ENCODE results near the gene USP17L10. TPM values are rescaled to one million over a fixed set of nuclear protein-coding genes. Genes with fewer than 3 reads are reported as not detected.
"Not testable (repeated sequence)": the region's sequence is repeated elsewhere in the genome, so short reads cannot be mapped to it uniquely, and the experiment has no call there.

USP17L10 gene, protein sequence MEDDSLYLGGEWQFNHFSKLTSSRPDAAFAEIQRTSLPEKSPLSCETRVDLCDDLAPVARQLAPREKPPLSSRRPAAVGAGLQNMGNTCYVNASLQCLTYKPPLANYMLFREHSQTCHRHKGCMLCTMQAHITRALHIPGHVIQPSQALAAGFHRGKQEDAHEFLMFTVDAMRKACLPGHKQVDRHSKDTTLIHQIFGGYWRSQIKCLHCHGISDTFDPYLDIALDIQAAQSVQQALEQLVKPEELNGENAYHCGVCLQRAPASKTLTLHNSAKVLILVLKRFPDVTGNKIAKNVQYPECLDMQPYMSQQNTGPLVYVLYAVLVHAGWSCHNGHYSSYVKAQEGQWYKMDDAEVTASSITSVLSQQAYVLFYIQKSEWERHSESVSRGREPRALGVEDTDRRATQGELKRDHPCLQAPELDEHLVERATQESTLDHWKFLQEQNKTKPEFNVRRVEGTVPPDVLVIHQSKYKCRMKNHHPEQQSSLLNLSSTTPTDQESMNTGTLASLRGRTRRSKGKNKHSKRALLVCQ
- polyA plus RNA-seq (2011; rRNA removed) = not detected in 2 replicates
- not detected in 2 replicates for polyA plus RNA-seq (2012; cell fraction: cytosol; rRNA removed)
- polyA plus RNA-seq (2012; cell fraction: nucleus; rRNA removed) = not detected in 2 replicates
- not detected in 3 replicates for polyA plus RNA-seq (2017; fragmentation: RNase III; extraction: RNeasy Plus Mini Kit Qiagen cat#74134 plus additional on column Dnase treatment)
- not detected in 2 replicates for polyA minus RNA-seq (2011; rRNA and poly(A)+ RNA removed)

DNA sequence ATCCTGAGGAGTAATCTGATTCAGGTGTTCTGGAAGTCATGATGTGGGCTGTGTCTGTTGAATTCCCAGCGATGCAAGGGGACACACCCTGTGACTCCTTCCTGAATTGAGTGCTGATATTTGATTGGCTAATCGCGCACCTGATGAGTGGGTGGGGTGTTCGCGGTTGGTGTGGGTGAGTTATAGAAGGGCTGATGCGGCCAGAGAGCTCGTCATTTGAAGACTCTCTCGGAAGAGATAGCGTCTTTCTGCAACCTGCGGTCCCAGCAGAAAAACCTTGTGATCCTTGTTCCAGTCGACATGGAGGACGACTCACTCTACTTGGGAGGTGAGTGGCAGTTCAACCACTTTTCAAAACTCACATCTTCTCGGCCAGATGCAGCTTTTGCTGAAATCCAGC, at the start of gene USP17L10:
TSS of gene USP17L10 (plus strand) at position 301 of the 400 bp plus-strand sequence. CDS start at position 301, 0 bp downstream.
- 35% methylated on average over 5 of the region's 13 CpGs for whole genome bisulfite sequencing (ENCODE audit: missing lambda C conversion rate)
- ATAC-seq; H3K27ac ChIP-seq; H3K4me3 ChIP-seq; FAIRE-seq; H3K4me1 ChIP-seq; CTCF ChIA-PET; POLR2A ChIA-PET; DNase-seq (ENCODE audit: low read depth in 1 of 2, low spot score in 1 of 2); H3K9me3 ChIP-seq; H3K4me2 ChIP-seq: not testable (repeated sequence)

DNA sequence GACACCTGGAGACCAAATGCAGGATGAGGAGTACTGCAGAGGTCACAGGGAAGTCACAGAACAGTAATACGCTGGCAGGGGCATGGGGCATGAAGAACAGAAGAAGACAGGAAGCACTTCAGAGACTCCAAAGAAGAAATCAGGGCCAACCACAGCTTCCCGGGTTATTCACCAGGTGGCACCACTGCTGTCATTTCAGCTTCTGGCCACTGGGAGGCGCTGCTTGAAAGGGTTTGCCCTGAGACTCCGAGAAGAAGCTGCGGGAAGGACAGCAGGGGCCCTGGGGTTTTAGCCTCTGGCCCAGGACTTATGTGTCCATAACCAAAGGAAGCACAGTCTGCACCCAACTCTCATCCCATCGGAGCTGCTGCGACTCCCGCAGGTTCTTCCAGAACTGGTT, 44.5 kb upstream of the USP17L10 start:
- CTCF ChIA-PET; H3K4me1 ChIP-seq; DNase-seq (ENCODE audit: low read depth in 1 of 2, low spot score in 1 of 2); FAIRE-seq; POLR2A ChIA-PET; H3K4me3 ChIP-seq; H3K4me2 ChIP-seq; H3K9me3 ChIP-seq; ATAC-seq; H3K27ac ChIP-seq: not testable (repeated sequence)
- no CpG with 5 or more reads among the region's 8 CpGs for WGBS (ENCODE audit: missing lambda C conversion rate)

DNA sequence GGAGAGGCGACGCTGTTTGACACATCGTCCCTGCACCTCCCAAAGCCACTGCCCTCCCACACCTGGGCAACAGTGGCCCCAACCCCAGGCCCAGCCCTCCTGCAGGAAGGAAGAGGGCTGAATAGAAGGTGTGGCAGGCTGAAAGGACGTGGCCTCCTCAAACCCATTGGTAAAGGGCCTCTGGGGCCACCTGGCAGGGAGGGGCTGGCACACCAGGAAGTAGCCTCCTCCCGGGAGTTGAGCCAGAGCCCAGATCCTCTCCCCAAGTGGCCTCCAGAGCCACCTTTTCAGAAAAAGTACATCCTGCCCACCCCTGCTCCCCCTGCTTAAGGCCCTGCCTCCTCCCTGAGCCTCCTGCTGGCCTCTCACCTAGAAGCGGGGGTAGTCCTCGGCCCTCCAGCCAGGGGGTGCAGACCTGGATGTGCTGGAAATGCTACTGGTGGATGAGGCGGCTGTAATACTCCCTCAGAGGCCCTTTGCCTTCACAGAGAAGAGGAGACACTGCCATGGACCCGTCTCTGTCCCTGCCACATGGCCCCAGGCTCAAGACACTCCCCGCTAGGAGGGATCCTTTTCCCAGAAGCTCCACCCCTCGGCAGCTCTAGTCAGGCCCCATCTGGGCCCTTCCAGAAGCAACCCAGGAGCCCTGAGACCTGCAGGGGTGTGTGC, 40.5 kb upstream of the USP17L10 start, which contains the start of gene FAM90A26:
TSS of gene FAM90A26 (plus strand) at position 619 of the 669 bp plus-strand sequence. CDS start 2,764 bp downstream, outside the sequence.
- DNase-seq (ENCODE audit: low read depth in 1 of 2, low spot score in 1 of 2); FAIRE-seq; ATAC-seq; CTCF ChIA-PET; H3K9me3 ChIP-seq; H3K4me3 ChIP-seq; H3K4me1 ChIP-seq; H3K4me2 ChIP-seq; H3K27ac ChIP-seq; POLR2A ChIA-PET: not testable (repeated sequence)
- no CpG with 5 or more reads among the region's 11 CpGs for WGBS (ENCODE audit: missing lambda C conversion rate)

DNA sequence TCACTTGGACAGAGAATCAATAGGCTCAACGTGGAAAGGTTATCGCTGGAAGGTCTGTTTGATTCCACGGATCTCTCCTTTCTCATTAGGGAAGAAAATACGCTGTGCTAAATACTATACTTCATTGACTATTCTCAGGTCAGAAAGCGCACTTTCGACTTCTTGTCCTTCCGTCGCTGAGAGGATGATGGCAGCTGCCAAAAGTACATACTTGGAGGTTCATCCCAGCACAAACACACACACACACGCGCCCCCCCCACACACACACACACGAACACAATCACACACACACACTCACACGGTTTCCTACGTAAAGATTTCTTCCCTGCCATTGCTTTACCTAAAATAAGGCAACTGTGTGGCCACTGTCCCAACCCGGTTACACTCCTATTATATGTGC, 4.2 kb downstream of the USP17L10 start:
- ATAC-seq; CTCF ChIA-PET; H3K4me2 ChIP-seq; H3K9me3 ChIP-seq; H3K27ac ChIP-seq; H3K4me3 ChIP-seq; H3K4me1 ChIP-seq; DNase-seq (ENCODE audit: low read depth in 1 of 2, low spot score in 1 of 2); POLR2A ChIA-PET; FAIRE-seq: not testable (repeated sequence)
- 45% methylated on average over 11 of the region's 14 CpGs for WGBS (ENCODE audit: missing lambda C conversion rate)

DNA sequence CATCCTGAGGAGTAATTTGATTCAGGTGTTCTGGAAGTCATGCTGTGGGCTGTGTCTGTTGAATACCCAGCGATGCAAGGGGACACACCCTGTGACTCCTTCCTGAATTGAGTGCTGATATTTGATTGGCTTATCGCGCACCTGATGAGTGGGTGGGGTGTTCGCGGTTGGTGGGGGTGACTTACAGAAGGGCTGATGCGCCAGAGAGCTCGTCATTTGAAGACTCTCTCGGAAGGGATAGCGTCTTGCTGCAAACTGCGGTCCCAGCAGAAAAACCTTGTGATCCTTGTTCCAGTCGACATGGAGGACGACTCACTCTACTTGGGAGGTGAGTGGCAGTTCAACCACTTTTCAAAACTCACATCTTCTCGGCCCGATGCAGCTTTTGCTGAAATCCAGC, 4.6 kb downstream of the USP17L10 start, which contains the start of gene USP17L11:
TSS of gene USP17L11 (plus strand) at position 301 of the 400 bp plus-strand sequence. CDS start at position 301, 0 bp downstream.
- CTCF ChIA-PET, ATAC-seq: not testable (repeated sequence)

DNA sequence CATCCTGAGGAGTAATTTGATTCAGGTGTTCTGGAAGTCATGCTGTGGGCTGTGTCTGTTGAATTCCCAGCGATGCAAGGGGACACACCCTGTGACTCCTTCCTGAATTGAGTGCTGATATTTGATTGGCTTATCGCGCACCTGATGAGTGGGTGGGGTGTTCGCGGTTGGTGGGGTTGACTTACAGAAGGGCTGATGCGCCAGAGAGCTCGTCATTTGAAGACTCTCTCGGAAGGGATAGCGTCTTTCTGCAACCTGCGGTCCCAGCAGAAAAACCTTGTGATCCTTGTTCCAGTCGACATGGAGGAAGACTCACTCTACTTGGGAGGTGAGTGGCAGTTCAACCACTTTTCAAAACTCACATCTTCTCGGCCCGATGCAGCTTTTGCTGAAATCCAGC, 9.4 kb downstream of the USP17L10 start, which contains the start of gene USP17L12:
TSS of gene USP17L12 (plus strand) at position 301 of the 400 bp plus-strand sequence. CDS start at position 301, 0 bp downstream.
- H3K27ac ChIP-seq; H3K9me3 ChIP-seq; CTCF ChIA-PET; H3K4me3 ChIP-seq; FAIRE-seq; DNase-seq (ENCODE audit: low read depth in 1 of 2, low spot score in 1 of 2); ATAC-seq; H3K4me2 ChIP-seq; H3K4me1 ChIP-seq; POLR2A ChIA-PET: not testable (repeated sequence)
- WGBS (ENCODE audit: missing lambda C conversion rate) = no CpG with 5 or more reads among the region's 13 CpGs

More for the DNA sequence above, 4.6 kb downstream of the USP17L10 start, which contains the start of gene USP17L11:
- DNase-seq (ENCODE audit: low read depth in 1 of 2, low spot score in 1 of 2); H3K9me3 ChIP-seq; POLR2A ChIA-PET; H3K4me1 ChIP-seq; H3K27ac ChIP-seq; H3K4me3 ChIP-seq; FAIRE-seq; H3K4me2 ChIP-seq: not testable (repeated sequence)
- WGBS (ENCODE audit: missing lambda C conversion rate) = no CpG with 5 or more reads among the region's 14 CpGs

DNA sequence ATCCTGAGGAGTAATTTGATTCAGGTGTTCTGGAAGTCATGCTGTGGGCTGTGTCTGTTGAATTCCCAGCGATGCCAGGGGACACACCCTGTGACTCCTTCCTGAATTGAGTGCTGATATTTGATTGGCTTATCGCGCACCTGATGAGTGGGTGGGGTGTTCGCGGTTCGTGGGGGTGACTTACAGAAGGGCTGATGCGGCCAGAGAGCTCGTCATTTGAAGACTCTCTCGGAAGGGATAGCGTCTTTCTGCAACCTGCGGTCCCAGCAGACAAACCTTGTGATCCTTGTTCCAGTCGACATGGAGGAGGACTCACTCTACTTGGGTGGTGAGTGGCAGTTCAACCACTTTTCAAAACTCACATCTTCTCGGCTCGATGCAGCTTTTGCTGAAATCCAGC, 14.1 kb downstream of the USP17L10 start, which contains the start of gene USP17L13:
TSS of gene USP17L13 (plus strand) at position 301 of the 400 bp plus-strand sequence. CDS start at position 301, 0 bp downstream.
- FAIRE-seq; H3K4me3 ChIP-seq; ATAC-seq; DNase-seq (ENCODE audit: low read depth in 1 of 2, low spot score in 1 of 2); CTCF ChIA-PET; H3K27ac ChIP-seq; H3K4me1 ChIP-seq; H3K4me2 ChIP-seq; POLR2A ChIA-PET; H3K9me3 ChIP-seq: not testable (repeated sequence)
- no CpG with 5 or more reads among the region's 14 CpGs for WGBS (ENCODE audit: missing lambda C conversion rate)

DNA sequence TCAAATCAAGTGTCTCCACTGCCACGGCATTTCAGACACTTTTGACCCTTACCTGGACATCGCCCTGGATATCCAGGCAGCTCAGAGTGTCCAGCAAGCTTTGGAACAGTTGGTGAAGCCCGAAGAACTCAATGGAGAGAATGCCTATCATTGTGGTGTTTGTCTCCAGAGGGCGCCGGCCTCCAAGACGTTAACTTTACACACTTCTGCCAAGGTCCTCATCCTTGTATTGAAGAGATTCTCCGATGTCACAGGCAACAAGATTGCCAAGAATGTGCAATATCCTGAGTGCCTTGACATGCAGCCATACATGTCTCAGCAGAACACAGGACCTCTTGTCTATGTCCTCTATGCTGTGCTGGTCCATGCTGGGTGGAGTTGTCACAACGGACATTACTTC, 19.8 kb downstream of the USP17L10 start:
- H3K4me1 ChIP-seq; POLR2A ChIA-PET; H3K4me2 ChIP-seq; H3K4me3 ChIP-seq; FAIRE-seq; H3K27ac ChIP-seq; ATAC-seq; CTCF ChIA-PET; DNase-seq (ENCODE audit: low read depth in 1 of 2, low spot score in 1 of 2); H3K9me3 ChIP-seq: not testable (repeated sequence)
- 48% methylated on average over 5 of the region's 8 CpGs for WGBS (ENCODE audit: missing lambda C conversion rate)

DNA sequence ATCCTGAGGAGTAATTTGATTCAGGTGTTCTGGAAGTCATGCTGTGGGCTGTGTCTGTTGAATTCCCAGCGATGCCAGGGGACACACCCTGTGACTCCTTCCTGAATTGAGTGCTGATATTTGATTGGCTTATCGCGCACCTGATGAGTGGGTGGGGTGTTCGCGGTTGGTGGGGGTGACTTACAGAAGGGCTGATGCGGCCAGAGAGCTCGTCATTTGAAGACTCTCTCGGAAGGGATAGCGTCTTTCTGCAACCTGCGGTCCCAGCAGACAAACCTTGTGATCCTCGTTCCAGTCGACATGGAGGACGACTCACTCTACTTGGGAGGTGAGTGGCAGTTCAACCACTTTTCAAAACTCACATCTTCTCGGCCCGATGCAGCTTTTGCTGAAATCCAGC, 23.6 kb downstream of the USP17L10 start, which contains the start of gene USP17L15:
TSS of gene USP17L15 (plus strand) at position 301 of the 400 bp plus-strand sequence. CDS start at position 301, 0 bp downstream.
- DNase-seq (ENCODE audit: low read depth in 1 of 2, low spot score in 1 of 2); H3K27ac ChIP-seq; H3K9me3 ChIP-seq; CTCF ChIA-PET; H3K4me2 ChIP-seq; H3K4me1 ChIP-seq; FAIRE-seq; H3K4me3 ChIP-seq; POLR2A ChIA-PET; ATAC-seq: not testable (repeated sequence)
- WGBS (ENCODE audit: missing lambda C conversion rate) = no CpG with 5 or more reads among the region's 15 CpGs

DNA sequence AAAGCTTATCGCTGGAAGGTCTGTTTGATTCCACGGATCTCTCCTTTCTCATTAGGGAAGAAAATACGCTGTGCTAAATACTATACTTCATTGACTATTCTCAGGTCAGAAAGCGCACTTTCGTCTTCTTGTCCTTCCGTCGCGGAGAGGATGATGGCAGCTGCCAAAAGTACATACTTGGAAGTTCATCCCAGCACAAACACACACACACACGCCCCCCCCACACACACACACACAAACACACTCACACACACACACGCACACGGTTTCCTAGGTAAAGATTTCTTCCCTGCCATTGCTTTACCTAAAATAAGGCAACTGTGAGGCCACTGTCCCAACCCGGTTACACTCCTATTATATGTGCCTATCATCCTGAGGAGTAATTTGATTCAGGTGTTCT, 28.0 kb downstream of the USP17L10 start:
- H3K4me3 ChIP-seq; H3K27ac ChIP-seq; FAIRE-seq; CTCF ChIA-PET; ATAC-seq; H3K4me1 ChIP-seq; H3K9me3 ChIP-seq; H3K4me2 ChIP-seq; DNase-seq (ENCODE audit: low read depth in 1 of 2, low spot score in 1 of 2); POLR2A ChIA-PET: not testable (repeated sequence)
- WGBS (ENCODE audit: missing lambda C conversion rate) = 0% methylated on average over 1 of the region's 12 CpGs
